Activated CD4-positive, CD25-positive, alpha-beta regulatory T cell treated with anti-CD3 and anti-CD28 coated beads, Interleukin-2, amount 50 U/mL, for 24 hours (primary cell): ENCODE data around the gene SEC14L3.
"Not testable (repeated sequence)": the region's sequence is repeated elsewhere in the genome, so short reads cannot be mapped to it uniquely, and the experiment has no call there.

ENCODE experiments used
- ATAC-seq, 2 donors: fragments of 150-1000 bp; cut with Tn5 transposase; one replicate each; pipeline ENCODE4 v1.10.0; 2021; ENCODE audit warnings: mild to moderate bottlenecking in 1 of 2, moderate library complexity in 1 of 2

The SEC14L3 gene

GRCh38 chr22:30485362-30485988 lies 13.7 kb upstream of the SEC14L3 start:
- ATAC-seq: peak; percentile 95 to 96

GRCh38 chr22:30483169-30483568 lies 11.4 kb upstream of the SEC14L3 start:
- no peak for ATAC-seq

- ATAC-seq: no peak
Measured at GRCh38 chr22:30481711-30482110, 9.9 kb upstream of the SEC14L3 start.

GRCh38 chr22:30479981-30480380 lies 8.2 kb upstream of the SEC14L3 start:
- no peak for ATAC-seq

- ATAC-seq: no peak
Measured at GRCh38 chr22:30474683-30475424, 3.0 kb upstream of the SEC14L3 start.

- no peak for ATAC-seq
Measured at GRCh38 chr22:30474121-30474520, 2.3 kb upstream of the SEC14L3 start.

- no peak for ATAC-seq
Measured at GRCh38 chr22:30472994-30473720, 1.3 kb upstream of the SEC14L3 start.

GRCh38 chr22:30470655-30471054 lies 1.2 kb downstream of the SEC14L3 start:
- no peak for ATAC-seq

- no peak for ATAC-seq
Measured at GRCh38 chr22:30469165-30469564, 2.7 kb downstream of the SEC14L3 start.

- ATAC-seq: not testable (repeated sequence)
Measured at GRCh38 chr22:30460555-30460954, 11.3 kb downstream of the SEC14L3 start.

- no peak for ATAC-seq
Measured at GRCh38 chr22:30460147-30460546, 11.7 kb downstream of the SEC14L3 start.

- ATAC-seq: no peak
Measured at GRCh38 chr22:30459181-30460052, 12.4 kb downstream of the SEC14L3 start.

GRCh38 chr22:30457981-30458380 lies 13.8 kb downstream of the SEC14L3 start:
- no peak for ATAC-seq

GRCh38 chr22:30455075-30455840 lies 16.6 kb downstream of the SEC14L3 start:
- no peak for ATAC-seq

- ATAC-seq: no peak
Measured at GRCh38 chr22:30453731-30454510, 17.9 kb downstream of the SEC14L3 start.

- ATAC-seq: no peak
Measured at GRCh38 chr22:30452861-30453260, 19.0 kb downstream of the SEC14L3 start.

- ATAC-seq: not testable (repeated sequence)
Measured at GRCh38 chr22:30451488-30451887, 20.3 kb downstream of the SEC14L3 start.

GRCh38 chr22:30447656-30448055 lies 24.2 kb downstream of the SEC14L3 start:
- no peak for ATAC-seq

GRCh38 chr22:30445438-30446145 lies 26.2 kb downstream of the SEC14L3 start:
- no peak for ATAC-seq
